IMR-90 (cell line): ENCODE data around the gene ATP8B4. TPM values are rescaled to one million over a fixed set of nuclear protein-coding genes. Genes with fewer than 3 reads are reported as not detected.

Source experiments
- ATAC-seq: fragments of 200-7000 bp; cut with Tn5 transposase; 2 replicates; pipeline ENCODE4 v1.9.1; 2020; ENCODE audit warnings: low read depth, mild to moderate bottlenecking, moderate library complexity
- BruUV-seq: library from RNA; stranded (reverse); fragments of 400-500 nt; replicated peaks from 2 replicates; lab custom pipeline; 2021; lab: Mats Ljungman, UMichigan
- CTCF ChIA-PET: fragments of 300-600 bp; formaldehyde crosslinking; extraction: SDS; loops from one replicate; lab custom pipeline; 2021; ENCODE audit warnings: antibody characterized with exemption; lab: Yijun Ruan, JAX
- POLR2A ChIA-PET: fragments of 300-600 bp; sonication (Branson Sonifier 250); formaldehyde crosslinking; loops from one replicate; lab custom pipeline; 2022; ENCODE audit warnings: antibody characterized with exemption; ENCODE audit not compliant: unreplicated experiment; lab: Charles Lee
- DNase-seq: peaks from one replicate; pipeline ENCODE4 v3.0.0; 2013
- H2AFZ ChIP-seq: replicated peaks from 2 replicates; pipeline ENCODE3; 2013; ENCODE audit warnings: low read length, mild to moderate bottlenecking; ENCODE audit not compliant: poor library complexity
- H2AK5ac ChIP-seq: 2 replicates; pipeline ENCODE4 v1.6.1; 2013; ENCODE audit warnings: low read depth, low read length, inconsistent platforms
- H2AK9ac ChIP-seq: replicated peaks from 2 replicates; pipeline ENCODE3; 2013; ENCODE audit warnings: mild to moderate bottlenecking, low read depth, low read length, moderate library complexity; ENCODE audit not compliant: poor library complexity
- H2BK120ac ChIP-seq: 2 replicates; pipeline ENCODE4 v1.6.1; 2013; ENCODE audit warnings: low read depth, low read length, inconsistent platforms
- H2BK15ac ChIP-seq: 3 replicates; pipeline ENCODE4 v1.6.1; 2013; ENCODE audit warnings: low read depth, low read length, inconsistent platforms
- H2BK20ac ChIP-seq: 2 replicates; pipeline ENCODE4 v1.6.1; 2013; ENCODE audit warnings: low read depth, mild to moderate bottlenecking, inconsistent platforms, low read length, moderate library complexity
- H2BK5ac ChIP-seq: 2 replicates; pipeline ENCODE4 v1.6.1; 2013; ENCODE audit warnings: mild to moderate bottlenecking, low read depth, low read length, inconsistent platforms; ENCODE audit not compliant: poor library complexity, severe bottlenecking
- H3K14ac ChIP-seq: replicated peaks from 2 replicates; pipeline ENCODE4 v1.6.1; 2013; ENCODE audit warnings: low read depth, low read length, inconsistent platforms
- H3K18ac ChIP-seq: 2 replicates; pipeline ENCODE4 v1.6.1; 2013; ENCODE audit warnings: low read depth, low read length, control low read depth
- H3K23ac ChIP-seq: 2 replicates; pipeline ENCODE4 v1.6.1; 2013; ENCODE audit warnings: low read depth, low read length, inconsistent platforms
- H3K27ac ChIP-seq: 2 replicates; pipeline ENCODE4 v1.5.1; 2013; ENCODE audit warnings: mild to moderate bottlenecking, control low read depth, low read length; ENCODE audit not compliant: insufficient read depth
- H3K27me3 ChIP-seq: 2 replicates; pipeline ENCODE4 v1.6.1; 2013; ENCODE audit warnings: low read length; ENCODE audit not compliant: control insufficient read depth, insufficient read depth
- H3K36me3 ChIP-seq: 2 replicates; pipeline ENCODE4 v1.6.1; 2013; ENCODE audit warnings: low read length, mixed read lengths; ENCODE audit not compliant: control insufficient read depth, insufficient read depth
- H3K4ac ChIP-seq: 2 replicates; pipeline ENCODE4 v1.6.1; 2013; ENCODE audit warnings: low read depth, low read length, inconsistent platforms
- H3K4me1 ChIP-seq: 2 replicates; pipeline ENCODE4 v1.6.1; 2013; ENCODE audit warnings: low read length, mixed read lengths; ENCODE audit not compliant: control insufficient read depth, insufficient read depth
- H3K4me2 ChIP-seq: 2 replicates; pipeline ENCODE4 v1.6.1; 2013; ENCODE audit warnings: low read depth, mild to moderate bottlenecking, control low read depth, low read length, moderate library complexity
- H3K4me3 ChIP-seq: 2 replicates; pipeline ENCODE4 v1.5.1; 2013; ENCODE audit warnings: low read depth, mild to moderate bottlenecking, control low read depth, low read length, moderate library complexity; ENCODE audit not compliant: insufficient read depth
- H3K56ac ChIP-seq: 2 replicates; pipeline ENCODE4 v1.6.1; 2013; ENCODE audit warnings: low read length, inconsistent platforms; ENCODE audit not compliant: insufficient read depth; ENCODE audit errors: extremely low read depth
- H3K79me1 ChIP-seq, 2 experiments: 2 replicates each; pipeline ENCODE4 v1.6.1; 2013; ENCODE audit warnings: low read length in 2 of 2, inconsistent platforms in 1 of 2, low read depth in 1 of 2
- H3K9ac ChIP-seq: 2 replicates; pipeline ENCODE4 v1.6.1; 2013; ENCODE audit warnings: low read depth, low read length, control low read depth
- H3K9me1 ChIP-seq: 2 replicates; pipeline ENCODE4 v1.6.1; 2013; ENCODE audit warnings: low read length, inconsistent platforms; ENCODE audit not compliant: insufficient read depth
- H3K9me3 ChIP-seq: 2 replicates; pipeline ENCODE4 v1.6.1; 2013; ENCODE audit warnings: low read length; ENCODE audit not compliant: control insufficient read depth, insufficient read depth
- H4K20me1 ChIP-seq: 2 replicates; pipeline ENCODE4 v1.6.1; 2013; ENCODE audit warnings: low read length, inconsistent platforms; ENCODE audit not compliant: insufficient read depth
- H4K5ac ChIP-seq: 2 replicates; pipeline ENCODE4 v1.6.1; 2013; ENCODE audit warnings: mild to moderate bottlenecking, low read depth, low read length, control low read depth
- H4K8ac ChIP-seq, 2 experiments: 2 replicates each; pipeline ENCODE4 v1.6.1; 2013; ENCODE audit warnings: low read depth in 2 of 2, low read length in 2 of 2, control low read depth in 1 of 2, inconsistent platforms in 1 of 2
- H4K91ac ChIP-seq: 2 replicates; pipeline ENCODE4 v1.6.1; 2013; ENCODE audit warnings: low read depth, low read length, inconsistent platforms; ENCODE audit not compliant: insufficient read depth
- CTCF ChIP-seq: conservative IDR thresholded peaks from 2 replicates; pipeline ENCODE4 v1.5.1; 2012; ENCODE audit warnings: mild to moderate bottlenecking, low read depth, low read length, improper control_type of control experiment
- MXI1 ChIP-seq: IDR thresholded peaks from 2 replicates; pipeline ENCODE4 v1.6.1; 2012; ENCODE audit warnings: low read depth, mild to moderate bottlenecking, low read length, moderate library complexity, borderline replicate concordance
- RAD21 ChIP-seq: IDR thresholded peaks from 2 replicates; pipeline ENCODE4 v1.6.1; 2012; ENCODE audit warnings: low read length, improper control_type of control experiment
- RFX5 ChIP-seq: IDR thresholded peaks from 2 replicates; pipeline ENCODE4 v1.8.0; 2012; ENCODE audit warnings: low read depth, mild to moderate bottlenecking, low read length, moderate library complexity
- SMC3 ChIP-seq: fragments of 150-350 bp; IDR thresholded peaks from 2 replicates; pipeline ENCODE4 v1.6.1; 2016; ENCODE audit warnings: low read depth, mild to moderate bottlenecking, antibody characterized with exemption, low read length, moderate library complexity
- USF2 ChIP-seq: fragments of 150-350 bp; IDR thresholded peaks from 2 replicates; pipeline ENCODE4 v1.6.1; 2017; ENCODE audit warnings: mild to moderate bottlenecking, antibody characterized with exemption, low read length, low read depth
- WGBS, 2 experiments: methylation state at CpG; one replicate each; pipeline versions ENCODE4 v1.1.5 to v1.1.7; 2013; ENCODE audit warnings: missing lambda C conversion rate in 2 of 2; ENCODE audit not compliant: insufficient read length in 1 of 2; ENCODE audit errors: extremely low coverage in 2 of 2; 5-methylcytosine and 5-hydroxymethylcytosine counted together
- dilution Hi-C: fragments of 300-500 bp; cut with HindIII; formaldehyde crosslinking; loops from one replicate; pipeline ENCODE4 v1.14.3; 2018; ENCODE audit warnings: low sequenced_read_pairs; ENCODE audit not compliant: unreplicated experiment
- in situ Hi-C: fragments of 300-500 bp; cut with MboI; formaldehyde crosslinking; loops from 3 replicates; pipeline ENCODE4 v1.14.3; 2019; ENCODE audit warnings: low sequenced_read_pairs, inconsistent platforms, mixed read lengths
- intact Hi-C: fragments of 100-400 bp; cut with micrococcal nuclease; formaldehyde crosslinking; loops from 2 replicates; pipeline ENCODE4 v1.10.0; 2022
- polyA plus RNA-seq, 3 experiments: library from polyadenylated mRNA; depleted of rRNA; stranded (reverse); fragments of >200 nt; gene quantifications; 2 replicates each; pipeline ENCODE4 v1.2.3, GENCODE V29; 2012; ENCODE audit warnings: low replicate concordance in 1 of 3
- total RNA-seq: library from RNA; depleted of rRNA; stranded (reverse); fragments of >200 nt; gene quantifications from 2 replicates; pipeline ENCODE4 v1.2.3, GENCODE V29; 2012

The ATP8B4 gene
- total and polyA plus RNA-seq, 2 of the 4 experiments (the other 2 are of a cell fraction) = 0.12 to 0.54 TPM

GRCh38 chr15:49901996-49902684 lies 216.9 kb downstream of the ATP8B4 start:
- Histone ChIP-seq H2AK9ac (no peak overlapping the region), H3K27ac (peak overlapping the region; percentile 98), H3K4ac (peak overlapping the region; percentile 91), H2AK5ac (peak overlapping the region; percentile 31; the same call in 1 of the 2 replicates), H3K14ac (peak overlapping the region; percentile 87), H4K5ac (peak overlapping the region; percentile 66; the same call in 1 of the 2 replicates), H3K9me3 (no peaks in the 10 kb centered on the region), H4K8ac (peak overlapping the region; percentile 20 to 76), H2BK20ac (peak overlapping the region; percentile 93), H3K9ac (peak overlapping the region; percentile 84), H3K79me1 (no peaks in the 10 kb centered on the region), H2AFZ (no peak overlapping the region), H4K20me1 (no peaks in the 10 kb centered on the region), H4K91ac (peak overlapping the region; percentile 86), H3K56ac (peak overlapping the region; percentile 65), H2BK120ac (peak overlapping the region; percentile 92), H3K4me1 (peaks cover 24% of the 10 kb centered on the region), H3K23ac (peak overlapping the region; percentile 62), H3K27me3 (no peaks in the 10 kb centered on the region), H3K36me3 (no peaks in the 10 kb centered on the region), H2BK5ac (peak overlapping the region; percentile 95), H3K4me2 (peak overlapping the region; percentile 68), H3K4me3 (no peak overlapping the region), H3K18ac (peak overlapping the region; percentile 96), H2BK15ac (peak overlapping the region; percentile 40; the same call in 2 of the 3 replicates), H3K9me1 (peaks cover 5% of the 10 kb centered on the region)
- peak; percentile 65 for DNase-seq
- ChIA-PET CTCF (interaction anchor here (0.8 to 4.0 kb wide), 8 partner anchors 8 to 667 kb away, joined by 3 to 14 read pairs (median 3); partner anchors contain the start of gene FGF7), POLR2A (interaction anchor here (0.6 to 1.4 kb wide), 2 partner anchors 279 to 756 kb away, joined by 3 to 4 read pairs; no protein-coding TSS in a partner anchor)
- dilution Hi-C loops (no loop called here), intact Hi-C loops (loop anchor here (1.0 to 5.0 kb wide), 8 partner anchors 54 to 745 kb away; partner anchors contain the start of gene COPS2), in situ Hi-C loops (loop anchor here (25.0 kb wide), 1 partner anchor 665 kb away; no protein-coding TSS in a partner anchor)
- ATAC-seq = peak; percentile 65
- TF ChIP-seq USF2 (peak; percentile 76), CTCF (peak; percentile 66), MXI1 (no peak), SMC3 (peak; percentile 49), RAD21 (peak; percentile 65), RFX5 (no peak)
- BruUV-seq = no TSS peak
- WGBS, 2 experiments = no CpG with 5 or more reads among the region's 2 CpGs
